ENCODE data around the gene ISCU. TPM values are rescaled to one million over a fixed set of nuclear protein-coding genes. Genes with fewer than 3 reads are reported as not detected.

The ISCU gene
- total and polyA plus RNA-seq, 2 donors (not counting 3 experiments of a cell fraction or from before 2014, with no cell fraction given): 74.8 to 78.6 TPM

DNA sequence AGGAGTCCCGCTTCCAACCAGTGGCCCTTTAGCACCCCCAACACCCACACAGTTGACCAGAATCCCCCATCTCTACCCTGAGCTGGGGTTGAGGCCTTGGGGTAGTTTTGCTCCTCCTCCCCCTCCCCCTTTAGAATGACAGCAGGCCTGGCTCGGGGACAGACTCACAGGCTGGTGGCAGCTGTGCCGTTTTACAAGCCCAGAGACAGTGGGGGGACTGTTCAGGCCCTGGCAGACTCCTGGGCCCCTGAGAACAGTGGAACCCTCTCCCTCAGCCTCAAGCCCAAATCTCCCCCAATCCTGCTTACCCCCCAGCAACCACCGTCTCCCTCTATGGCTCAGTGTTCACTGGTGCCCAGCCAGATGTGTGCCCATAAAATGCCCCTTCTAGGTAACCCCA, 25.4 kb downstream of the ISCU start:
- H3K27me3 ChIP-seq (ENCODE audit: control insufficient read depth in 2 of 2, insufficient read depth in 2 of 2, low read length in 2 of 2): peaks cover 0 to 4% of the 10 kb centered on the region in 2 experiments
- no peaks in the 10 kb centered on the region for H3K4me1 ChIP-seq (ENCODE audit: control insufficient read depth, extremely low read depth, insufficient read depth, low read length)
- H3K4me3 ChIP-seq (replicated peaks in 1 of 3; ENCODE audit: insufficient read depth in 1 of 3, low read depth in 1 of 3, low read length in 3 of 3): no peak overlapping the region
- no peak overlapping the region for H3K27ac ChIP-seq (ENCODE audit: insufficient read depth, low read depth, low read length)
- no peak for DNase-seq (ENCODE audit: low read depth, low spot score)
- H3K79me2 ChIP-seq (ENCODE audit: control insufficient read depth, insufficient read depth, low read length): no peaks in the 10 kb centered on the region
- dilution Hi-C loops (cut with MboI; ENCODE audit: extremely low pct_ligation_motif_present, low sequenced_read_pairs) (no loop called here), intact Hi-C loops (cut with micrococcal nuclease) (no loop called here)
- no TSS peak for BruUV-seq (replicated peaks)
- no peaks in the 10 kb centered on the region for H4K20me1 ChIP-seq (replicated peaks; ENCODE audit: control insufficient read depth, extremely low read depth, insufficient read depth, low read length)
- H3K36me3 ChIP-seq (ENCODE audit: control insufficient read depth in 2 of 2, extremely low read depth in 1 of 2, insufficient read depth in 2 of 2, low read length in 2 of 2): no peaks in the 10 kb centered on the region
- no peak overlapping the region for H2AFZ ChIP-seq (ENCODE audit: low read depth, low read length)
- CTCF ChIA-PET: no interaction called here
- no peaks in the 10 kb centered on the region for H3K9me3 ChIP-seq (replicated peaks; ENCODE audit: control insufficient read depth, insufficient read depth, low read length)
- H3K4me2 ChIP-seq (ENCODE audit: insufficient read depth, low read length): no peak overlapping the region
- no peaks in the 10 kb centered on the region for H3K9me1 ChIP-seq (replicated peaks; ENCODE audit: control insufficient read depth, extremely low read depth, insufficient read depth, low read length)
- no peak overlapping the region for H3K9ac ChIP-seq (replicated peaks; ENCODE audit: extremely low read depth, insufficient read depth, low read length)
- TF ChIP-seq MAX (IDR thresholded peaks at IDR 0.05; ENCODE audit: insufficient read depth, insufficient read length) (no peak), GATA2 (IDR thresholded peaks at IDR 0.05; ENCODE audit: insufficient read depth, insufficient read length, low read depth, low read length) (no peak), FOS (IDR thresholded peaks at IDR 0.05; ENCODE audit: borderline replicate concordance, insufficient read depth, low read length) (no peak), EZH2 (IDR thresholded peaks at IDR 0.05; ENCODE audit: borderline replicate concordance, low read depth, low read length, severe bottlenecking) (no peak), MYC (IDR thresholded peaks at IDR 0.05; ENCODE audit: low read depth, low read length) (no peak), JUN (IDR thresholded peaks at IDR 0.05; ENCODE audit: borderline replicate concordance, insufficient read depth, insufficient read length, low read depth) (no peak), POLR2AphosphoS5 (IDR thresholded peaks at IDR 0.05; ENCODE audit: insufficient read depth, low read depth, low read length) (no peak), POLR2A (IDR thresholded peaks at IDR 0.05; ENCODE audit: low read depth, low read length) (no peak)
- TF ChIP-seq, protein P1, sequence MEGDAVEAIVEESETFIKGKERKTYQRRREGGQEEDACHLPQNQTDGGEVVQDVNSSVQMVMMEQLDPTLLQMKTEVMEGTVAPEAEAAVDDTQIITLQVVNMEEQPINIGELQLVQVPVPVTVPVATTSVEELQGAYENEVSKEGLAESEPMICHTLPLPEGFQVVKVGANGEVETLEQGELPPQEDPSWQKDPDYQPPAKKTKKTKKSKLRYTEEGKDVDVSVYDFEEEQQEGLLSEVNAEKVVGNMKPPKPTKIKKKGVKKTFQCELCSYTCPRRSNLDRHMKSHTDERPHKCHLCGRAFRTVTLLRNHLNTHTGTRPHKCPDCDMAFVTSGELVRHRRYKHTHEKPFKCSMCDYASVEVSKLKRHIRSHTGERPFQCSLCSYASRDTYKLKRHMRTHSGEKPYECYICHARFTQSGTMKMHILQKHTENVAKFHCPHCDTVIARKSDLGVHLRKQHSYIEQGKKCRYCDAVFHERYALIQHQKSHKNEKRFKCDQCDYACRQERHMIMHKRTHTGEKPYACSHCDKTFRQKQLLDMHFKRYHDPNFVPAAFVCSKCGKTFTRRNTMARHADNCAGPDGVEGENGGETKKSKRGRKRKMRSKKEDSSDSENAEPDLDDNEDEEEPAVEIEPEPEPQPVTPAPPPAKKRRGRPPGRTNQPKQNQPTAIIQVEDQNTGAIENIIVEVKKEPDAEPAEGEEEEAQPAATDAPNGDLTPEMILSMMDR (IDR thresholded peaks at IDR 0.05; ENCODE audit: extremely low read depth in 1 of 2, insufficient read depth in 1 of 2, low read depth in 1 of 2, low read length in 2 of 2): no peak
- POLR2A ChIA-PET: no interaction called here
- no peak for FAIRE-seq
